OCI-LY1 (cell line): ENCODE measurements around the gene SPIB.

Experiments
- H2AFZ ChIP-seq: fragments of 200-600 bp; sonication (generic), shearing (Covaris generic); 2 replicates; pipeline ENCODE4 v1.6.0; 2014; ENCODE audit warnings: antibody characterized with exemption, mild to moderate bottlenecking, low read length
- H3F3A ChIP-seq: fragments of 200-600 bp; sonication (generic), shearing (Covaris generic); 2 replicates; pipeline ENCODE4 v1.6.0; 2014; ENCODE audit warnings: mild to moderate bottlenecking, antibody characterized with exemption, low read length, moderate library complexity; ENCODE audit not compliant: insufficient read depth
- H3K27ac ChIP-seq: fragments of 200-600 bp; sonication (generic); 2 replicates; pipeline ENCODE4 v1.5.1; 2014; ENCODE audit warnings: low read length, mixed run types, mild to moderate bottlenecking, low read depth; ENCODE audit not compliant: poor library complexity, severe bottlenecking
- H3K27me3 ChIP-seq: fragments of 200-600 bp; sonication (generic); 2 replicates; pipeline ENCODE4 v1.6.0; 2014; ENCODE audit warnings: antibody characterized with exemption, mild to moderate bottlenecking, low read length, moderate library complexity; ENCODE audit not compliant: insufficient read depth
- H3K36me3 ChIP-seq: fragments of 200-600 bp; sonication (generic); 2 replicates; pipeline ENCODE4 v1.6.1; 2014; ENCODE audit warnings: mild to moderate bottlenecking, antibody characterized with exemption, low read length, moderate library complexity, mixed read lengths; ENCODE audit not compliant: insufficient read depth
- H3K4me1 ChIP-seq: fragments of 200-600 bp; sonication (generic); 2 replicates; pipeline ENCODE4 v1.5.1; 2014; ENCODE audit warnings: mild to moderate bottlenecking, low read length, moderate library complexity; ENCODE audit not compliant: insufficient read depth, severe bottlenecking
- H3K4me2 ChIP-seq: fragments of 200-600 bp; sonication (generic), shearing (Covaris generic); 2 replicates; pipeline ENCODE4 v1.6.1; 2014; ENCODE audit warnings: low read length
- H3K4me3 ChIP-seq: fragments of 200-600 bp; sonication (generic); 2 replicates; pipeline ENCODE4 v1.5.1; 2014; ENCODE audit warnings: low read length, low read depth, mild to moderate bottlenecking, mixed read lengths; ENCODE audit not compliant: poor library complexity, severe bottlenecking
- H3K79me2 ChIP-seq: fragments of 200-600 bp; shearing (Covaris generic); 2 replicates; pipeline ENCODE4 v1.6.1; 2016; ENCODE audit warnings: mixed run types, low read length, mixed read lengths; ENCODE audit not compliant: insufficient read depth
- H3K9ac ChIP-seq: fragments of 200-600 bp; sonication (generic), shearing (Covaris generic); 2 replicates; pipeline ENCODE4 v1.6.1; 2014; ENCODE audit warnings: mild to moderate bottlenecking, low read length, mixed read lengths
- H3K9me2 ChIP-seq: fragments of 200-600 bp; sonication (generic), shearing (Covaris generic); 2 replicates; pipeline ENCODE4 v1.6.1; 2014; ENCODE audit warnings: low read depth, mild to moderate bottlenecking, low read length, mixed read lengths
- H3K9me3 ChIP-seq: fragments of 200-600 bp; shearing (Covaris generic); 2 replicates; pipeline ENCODE4 v1.6.1; 2014; ENCODE audit warnings: low read length, mixed read lengths
- H4K20me1 ChIP-seq: fragments of 200-600 bp; sonication (generic), shearing (Covaris generic); 2 replicates; pipeline ENCODE4 v1.6.0; 2016; ENCODE audit warnings: mild to moderate bottlenecking, low read length; ENCODE audit not compliant: insufficient read depth
- CTCF ChIP-seq: fragments of 200-600 bp; sonication (generic), shearing (Covaris generic); IDR thresholded peaks from 2 replicates; pipeline ENCODE4 v1.5.1; 2017; ENCODE audit warnings: mild to moderate bottlenecking, antibody characterized with exemption, low read length, moderate library complexity, mixed read lengths
- EZH2 ChIP-seq: fragments of 200-600 bp; sonication (generic), shearing (Covaris generic); IDR thresholded peaks from 2 replicates; pipeline ENCODE4 v1.8.0; 2017; ENCODE audit warnings: borderline replicate concordance, mixed run types, mild to moderate bottlenecking, antibody characterized with exemption, low read length, moderate library complexity, mixed read lengths

SPIB gene

GRCh38 chr19:50420808-50421207 lies 2.1 kb downstream of the SPIB start:
- Histone ChIP-seq H3K9me3 (no peaks in the 10 kb centered on the region), H3K9me2 (no peaks in the 10 kb centered on the region), H3K4me3 (peak overlapping the region; percentile 85), H4K20me1 (no peaks in the 10 kb centered on the region), H3F3A (no peaks in the 10 kb centered on the region; the same call in 1 of the 2 replicates), H3K79me2 (peaks cover 10% of the 10 kb centered on the region), H3K4me1 (peaks cover 48% of the 10 kb centered on the region), H3K27ac (peak overlapping the region; percentile 95), H3K27me3 (no peaks in the 10 kb centered on the region), H3K4me2 (peak overlapping the region; percentile 78), H3K36me3 (peaks cover 61% of the 10 kb centered on the region), H3K9ac (no peak overlapping the region; the same call in 1 of the 2 replicates), H2AFZ (no peak overlapping the region)
- no peak for TF ChIP-seq EZH2
- no peak for TF ChIP-seq CTCF

- H3K9me2 ChIP-seq, result no peaks in the 10 kb centered on the region
These were observed 3.9 kb downstream of the SPIB start for GRCh38 chr19:50422397-50423278.

More at GRCh38 chr19:50422397-50423278, 3.9 kb downstream of the SPIB start:
- H2AFZ ChIP-seq, result no peak overlapping the region
- peaks cover 40% of the 10 kb centered on the region for H3K4me1 ChIP-seq
- no peaks in the 10 kb centered on the region for H4K20me1 ChIP-seq
- H3K27ac ChIP-seq, result peak overlapping the region; percentile 86
- H3K9ac ChIP-seq, result peak overlapping the region; percentile 54; the same call in 1 of the 2 replicates
- peak overlapping the region; percentile 58 for H3K4me2 ChIP-seq
- no peaks in the 10 kb centered on the region for H3K27me3 ChIP-seq
- H3K9me3 ChIP-seq, result no peaks in the 10 kb centered on the region
- peaks cover 66% of the 10 kb centered on the region for H3K36me3 ChIP-seq
- H3K4me3 ChIP-seq, result peak overlapping the region; percentile 48
- H3K79me2 ChIP-seq, result peaks cover 10% of the 10 kb centered on the region
- TF ChIP-seq CTCF (no peak), EZH2 (no peak)
- no peaks in the 10 kb centered on the region; the same call in 1 of the 2 replicates for H3F3A ChIP-seq
